Cardiac muscle cell (in vitro differentiated cells and primary cell): ENCODE measurements around the gene TCERG1L. TPM values are rescaled to one million over a fixed set of nuclear protein-coding genes. Genes with fewer than 3 reads are reported as not detected.
"Not testable (repeated sequence)": the region's sequence is repeated elsewhere in the genome, so short reads cannot be mapped to it uniquely, and the experiment has no call there.

Experiments used
- DNase-seq, 2 donors: peaks; one replicate each; pipeline versions ENCODE4 v3.0.0 to v3.0.0-alpha.2; 2010 to 2017; ENCODE audit warnings: low read depth in 1 of 2, low spot score in 1 of 2
- H3K27ac ChIP-seq: fragments of 200-600 bp; sonication (generic); 2 replicates; pipeline ENCODE4 v1.5.1; 2016
- H3K27me3 ChIP-seq: fragments of 200-600 bp; sonication (generic); 2 replicates; pipeline ENCODE4 v1.6.0; 2016; ENCODE audit warnings: control low read depth
- H3K36me3 ChIP-seq: fragments of 200-600 bp; sonication (generic); 2 replicates; pipeline ENCODE4 v1.5.1; 2016; ENCODE audit warnings: control low read depth
- H3K4me1 ChIP-seq: fragments of 200-600 bp; sonication (generic); 2 replicates; pipeline ENCODE4 v1.8.1; 2017; ENCODE audit warnings: low read depth, mild to moderate bottlenecking, mixed run types
- H3K4me3 ChIP-seq: fragments of 200-600 bp; sonication (generic); 2 replicates; pipeline ENCODE4 v1.5.1; 2016; ENCODE audit warnings: mild to moderate bottlenecking
- H3K9me3 ChIP-seq: fragments of 200-600 bp; sonication (generic); 2 replicates; pipeline ENCODE4 v1.5.1; 2017; ENCODE audit warnings: low read depth, mild to moderate bottlenecking, control low read depth
- polyA plus RNA-seq: library from polyadenylated mRNA; unstranded; fragments of >200 nt; fragmentation: Nextera tagmentation; extraction: Ambion mirVana; gene quantifications from 2 replicates; pipeline ENCODE4 v1.2.1, GENCODE V29; 2016
- total RNA-seq: library from RNA; depleted of rRNA; stranded (reverse); fragments of >200 nt; gene quantifications from 2 replicates; pipeline ENCODE4 v1.2.3, GENCODE V29; 2016
- TF ChIP-seq, protein P1 (sequence below): IDR thresholded peaks from 2 replicates; pipeline ENCODE4 v1.5.1; 2012; ENCODE audit warnings: low read depth, mild to moderate bottlenecking, low read length

The TCERG1L gene
- total and polyA plus RNA-seq, 2 experiments from 2014 or later, result 0.12 to 1.9 TPM

DNA sequence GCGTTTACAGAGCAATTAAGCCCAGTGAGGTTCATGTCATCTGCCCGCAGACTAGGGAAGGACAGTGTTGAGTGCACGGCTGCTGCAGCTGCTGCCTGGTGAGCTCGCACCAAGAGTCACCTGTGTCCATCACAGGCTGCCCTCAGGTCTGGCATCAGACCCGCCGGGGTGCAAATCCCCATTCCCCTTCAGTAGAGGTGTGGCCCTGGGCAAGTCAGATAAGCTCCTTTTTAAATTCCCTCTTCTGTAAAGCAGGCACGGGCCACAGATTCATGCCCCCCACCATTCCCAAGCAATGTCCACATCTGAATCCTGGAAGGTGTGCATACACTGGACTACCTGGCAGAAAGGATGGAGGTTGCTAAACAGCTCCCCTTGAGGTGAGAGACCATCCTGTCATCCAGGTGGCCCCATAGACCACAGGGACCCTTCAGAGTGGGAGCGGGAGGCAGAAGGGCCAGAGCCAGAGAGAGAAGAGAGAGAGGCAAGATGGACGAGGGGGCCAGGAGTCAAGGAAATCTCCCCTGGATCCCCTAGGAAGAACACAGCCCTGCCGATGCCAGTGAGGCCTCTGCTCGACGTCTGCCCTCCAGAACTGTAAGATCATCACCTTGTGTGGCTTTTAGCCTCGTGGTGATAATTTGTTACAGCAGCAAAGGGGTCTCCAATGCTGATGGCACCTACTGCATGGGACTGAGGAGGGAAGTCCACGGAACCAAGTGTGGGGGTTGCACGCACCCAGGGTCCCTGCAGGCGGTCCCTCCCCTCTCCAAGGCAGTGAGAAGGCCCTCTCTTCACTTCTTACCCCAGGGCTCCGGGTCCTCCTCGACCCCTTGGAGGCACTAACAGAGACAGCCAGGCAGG, 168.8 kb downstream of the TCERG1L start:
- no peak overlapping the region for H3K27ac ChIP-seq
- H3K27me3 ChIP-seq, result peaks cover 6% of the 10 kb centered on the region
- H3K36me3 ChIP-seq, result no peaks in the 10 kb centered on the region
- no peaks in the 10 kb centered on the region for H3K9me3 ChIP-seq
- H3K4me3 ChIP-seq, result no peak overlapping the region
- DNase-seq, result no peak
- H3K4me1 ChIP-seq, result peaks cover 6% of the 10 kb centered on the region
- TF ChIP-seq, protein P1, sequence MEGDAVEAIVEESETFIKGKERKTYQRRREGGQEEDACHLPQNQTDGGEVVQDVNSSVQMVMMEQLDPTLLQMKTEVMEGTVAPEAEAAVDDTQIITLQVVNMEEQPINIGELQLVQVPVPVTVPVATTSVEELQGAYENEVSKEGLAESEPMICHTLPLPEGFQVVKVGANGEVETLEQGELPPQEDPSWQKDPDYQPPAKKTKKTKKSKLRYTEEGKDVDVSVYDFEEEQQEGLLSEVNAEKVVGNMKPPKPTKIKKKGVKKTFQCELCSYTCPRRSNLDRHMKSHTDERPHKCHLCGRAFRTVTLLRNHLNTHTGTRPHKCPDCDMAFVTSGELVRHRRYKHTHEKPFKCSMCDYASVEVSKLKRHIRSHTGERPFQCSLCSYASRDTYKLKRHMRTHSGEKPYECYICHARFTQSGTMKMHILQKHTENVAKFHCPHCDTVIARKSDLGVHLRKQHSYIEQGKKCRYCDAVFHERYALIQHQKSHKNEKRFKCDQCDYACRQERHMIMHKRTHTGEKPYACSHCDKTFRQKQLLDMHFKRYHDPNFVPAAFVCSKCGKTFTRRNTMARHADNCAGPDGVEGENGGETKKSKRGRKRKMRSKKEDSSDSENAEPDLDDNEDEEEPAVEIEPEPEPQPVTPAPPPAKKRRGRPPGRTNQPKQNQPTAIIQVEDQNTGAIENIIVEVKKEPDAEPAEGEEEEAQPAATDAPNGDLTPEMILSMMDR, result no peak

DNA sequence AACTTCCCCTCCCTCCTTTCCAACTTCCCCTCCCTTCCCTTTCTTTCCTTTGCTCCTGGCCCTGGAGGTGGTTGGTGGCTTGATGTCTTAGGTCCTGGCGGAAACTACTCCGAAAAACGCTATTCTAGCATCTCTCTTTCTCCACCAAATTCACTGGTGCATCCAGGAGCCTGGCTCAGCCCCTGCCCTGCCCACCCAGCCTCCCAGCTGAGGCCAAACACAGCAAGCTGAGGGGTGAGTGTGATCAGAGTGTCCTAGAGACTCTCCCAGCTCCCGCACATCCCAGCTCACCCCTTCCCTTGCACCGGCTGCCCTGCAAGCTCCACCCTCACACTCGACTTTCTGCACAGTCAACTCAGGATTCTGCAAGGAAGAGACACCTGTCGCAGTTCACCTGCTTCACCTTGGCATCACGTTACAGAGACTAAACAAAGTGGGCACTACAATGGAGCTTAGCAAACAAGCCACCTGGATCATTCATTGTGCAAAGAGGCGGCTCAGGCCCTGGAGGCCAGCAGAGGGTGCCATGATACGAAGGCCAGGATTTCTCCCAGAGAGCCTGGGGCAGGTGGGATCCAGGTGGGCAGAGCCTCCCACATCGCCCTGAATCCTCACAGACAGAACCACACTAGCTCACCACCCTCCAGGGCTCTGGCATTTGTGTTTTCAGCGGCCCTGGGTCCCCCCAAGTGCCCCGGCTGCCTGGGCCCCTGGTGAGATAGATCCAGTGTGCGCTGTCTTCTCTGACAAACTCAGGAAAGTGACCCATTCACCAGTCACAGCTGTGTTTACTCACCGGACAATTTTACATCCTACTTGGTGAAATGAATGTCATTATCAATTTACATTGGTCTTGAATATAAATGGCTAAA, 169.6 kb downstream of the TCERG1L start:
- Histone ChIP-seq H3K4me3 (no peak overlapping the region), H3K27ac (no peak overlapping the region), H3K4me1 (peaks cover 6% of the 10 kb centered on the region), H3K36me3 (no peaks in the 10 kb centered on the region), H3K9me3 (no peaks in the 10 kb centered on the region), H3K27me3 (peaks cover 6% of the 10 kb centered on the region)
- TF ChIP-seq, protein P1, result no peak
- DNase-seq, result no peak

DNA sequence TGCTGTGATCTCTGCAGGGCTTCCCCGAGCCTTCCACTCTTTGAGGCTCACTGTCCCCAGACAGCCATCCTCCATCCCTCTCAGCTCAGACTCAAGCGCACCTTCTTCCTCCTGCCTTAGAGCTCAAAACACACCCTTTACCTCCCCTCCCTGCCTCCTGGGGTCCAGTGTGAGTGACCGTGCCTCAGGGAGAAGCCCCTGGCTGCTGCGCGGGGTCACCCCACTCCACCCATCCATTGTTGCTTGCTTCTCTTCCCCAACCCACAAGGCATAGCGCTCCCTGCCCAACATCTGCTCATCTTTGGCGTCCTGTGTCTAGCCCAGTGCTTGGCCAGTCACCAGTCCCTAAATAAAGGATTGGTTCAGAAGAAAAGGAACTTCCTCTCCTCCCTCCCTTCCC, 170.3 kb downstream of the TCERG1L start:
- TF ChIP-seq, protein P1, result no peak
- Histone ChIP-seq H3K27ac (no peak overlapping the region), H3K4me1 (peaks cover 6% of the 10 kb centered on the region)

DNA sequence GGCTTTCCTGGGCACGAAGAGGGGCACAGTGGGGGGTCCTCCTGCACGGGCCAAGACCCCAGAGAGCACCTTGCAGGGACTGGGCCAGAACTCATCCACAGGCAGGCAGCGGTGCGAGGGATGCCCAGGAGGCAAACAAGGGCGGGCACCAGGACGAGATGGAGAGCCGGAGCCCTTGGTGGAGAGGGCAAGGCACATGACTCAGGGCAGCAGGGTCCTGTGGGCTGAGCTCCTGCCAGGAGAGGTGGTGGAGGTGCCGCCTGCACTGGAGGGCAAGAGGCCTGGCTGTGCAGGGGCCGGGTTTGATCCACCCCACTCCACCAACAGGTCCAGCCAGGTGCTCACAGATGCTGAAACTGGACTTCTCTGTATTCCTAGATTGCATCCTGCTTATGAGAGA, 170.9 kb downstream of the TCERG1L start:
- Histone ChIP-seq H3K36me3 (no peaks in the 10 kb centered on the region), H3K9me3 (no peaks in the 10 kb centered on the region), H3K27me3 (peaks cover 6% of the 10 kb centered on the region), H3K4me1 (peaks cover 6% of the 10 kb centered on the region), H3K27ac (no peak overlapping the region), H3K4me3 (no peak overlapping the region)
- DNase-seq, result no peak
- TF ChIP-seq, protein P1, result no peak

More for the DNA sequence above, 170.3 kb downstream of the TCERG1L start:
- DNase-seq, result no peak
- Histone ChIP-seq H3K9me3 (no peaks in the 10 kb centered on the region), H3K36me3 (no peaks in the 10 kb centered on the region), H3K4me3 (no peak overlapping the region), H3K27me3 (peaks cover 6% of the 10 kb centered on the region)

DNA sequence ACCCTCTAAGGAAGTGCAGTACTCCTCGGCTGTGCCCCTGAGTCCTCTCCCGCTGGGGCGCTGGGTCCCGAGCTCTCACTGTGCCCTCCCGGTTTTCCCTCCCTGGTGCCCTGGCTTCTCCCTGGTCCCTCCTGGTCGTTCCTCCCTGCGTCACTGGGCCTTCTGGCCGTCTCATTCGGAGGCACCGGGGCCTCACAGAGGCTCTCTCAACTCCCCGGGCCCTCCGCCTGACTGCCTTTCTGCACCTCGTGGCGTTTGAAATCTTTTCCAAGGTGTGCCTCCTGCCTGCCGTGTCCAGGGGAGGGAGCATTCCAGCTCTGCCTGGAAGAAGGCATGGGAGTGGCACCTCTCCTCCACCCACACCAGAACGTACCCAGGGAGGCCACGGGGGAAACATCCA, 174.3 kb downstream of the TCERG1L start:
- Histone ChIP-seq H3K9me3 (no peaks in the 10 kb centered on the region), H3K4me1 (no peaks in the 10 kb centered on the region), H3K4me3 (no peak overlapping the region), H3K27me3 (peaks cover 6% of the 10 kb centered on the region), H3K36me3 (no peaks in the 10 kb centered on the region), H3K27ac (no peak overlapping the region)
- DNase-seq, result no peak
- TF ChIP-seq, protein P1, result no peak

DNA sequence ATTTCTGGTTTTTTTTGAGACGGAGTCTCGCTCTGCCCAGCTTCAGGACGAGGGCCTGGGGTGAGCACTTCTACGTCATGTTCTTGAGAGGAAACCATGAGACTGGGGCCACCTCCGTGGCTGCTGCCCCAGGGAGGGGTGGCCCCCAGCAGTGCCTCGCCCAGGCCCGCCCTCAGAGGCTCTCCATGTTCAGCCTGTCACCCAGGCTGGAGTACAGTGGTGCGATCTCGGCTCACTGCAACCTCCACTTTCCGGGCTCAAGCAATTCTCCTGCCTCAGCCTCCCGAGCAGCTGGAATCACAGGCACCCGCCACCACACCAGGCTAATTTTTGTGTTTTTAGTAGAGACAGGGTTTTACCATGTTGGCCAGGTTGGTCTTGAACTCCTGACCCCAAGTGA, 175.2 kb downstream of the TCERG1L start:
- not testable (repeated sequence) for H3K27me3 ChIP-seq, H3K36me3 ChIP-seq, H3K9me3 ChIP-seq

More for the DNA sequence above, 175.2 kb downstream of the TCERG1L start:
- not testable (repeated sequence) for H3K27ac ChIP-seq, DNase-seq, H3K4me3 ChIP-seq, H3K4me1 ChIP-seq
